Epithelial cell of prostate (primary cell): ENCODE measurements around the gene TBXAS1.
A peak's percentile ranks its signal among the peaks of the same experiment; 100 is the strongest.

Experiments used
- DNase-seq: peaks from one replicate; pipeline ENCODE4 v3.0.0-alpha.2; 2011; ENCODE audit warnings: low read depth, low spot score
- H3K27ac ChIP-seq: fragments of 450-650 bp; 2 replicates; pipeline ENCODE4 v1.5.1; 2017; ENCODE audit warnings: mild to moderate bottlenecking

Gene TBXAS1

GRCh38 chr7:140056431-140057142 lies 227.5 kb downstream of the TBXAS1 start:
- no peak overlapping the region for H3K27ac ChIP-seq
- DNase-seq: no peak

GRCh38 chr7:140057143-140057535 lies 228.1 kb downstream of the TBXAS1 start:
- H3K27ac ChIP-seq: no peak overlapping the region
- DNase-seq: no peak

- no peak for DNase-seq
- H3K27ac ChIP-seq: no peak overlapping the region
These were observed 229.5 kb downstream of the TBXAS1 start for GRCh38 chr7:140058517-140058916.

- H3K27ac ChIP-seq: peak overlapping the region; percentile 59
- DNase-seq: peak; percentile 74
These were observed 230.5 kb downstream of the TBXAS1 start for GRCh38 chr7:140059273-140060242.

- peak overlapping the region; percentile 59 for H3K27ac ChIP-seq
- no peak for DNase-seq
These were observed 231.2 kb downstream of the TBXAS1 start for GRCh38 chr7:140060243-140060630.

GRCh38 chr7:140060788-140061606 lies 231.9 kb downstream of the TBXAS1 start:
- no peak for DNase-seq
- H3K27ac ChIP-seq: peak overlapping the region; percentile 59

GRCh38 chr7:140061607-140061930 lies 232.5 kb downstream of the TBXAS1 start:
- H3K27ac ChIP-seq: no peak overlapping the region

GRCh38 chr7:140062118-140062527 lies 233.1 kb downstream of the TBXAS1 start:
- H3K27ac ChIP-seq: peak overlapping the region; percentile 41
- no peak for DNase-seq

More at GRCh38 chr7:140061607-140061930, 232.5 kb downstream of the TBXAS1 start:
- no peak for DNase-seq

- DNase-seq: peak; percentile 24
- peak within 1 kb of the TSS; percentile 41 for H3K27ac ChIP-seq
These were observed 233.7 kb downstream of the TBXAS1 start, which contains the start of gene PARP12 for GRCh38 chr7:140062528-140063299. PARP12 (minus strand) TSS chr7:140062951; CDS start chr7:140062847, 104 bp downstream.

GRCh38 chr7:140067052-140067451 lies 238.0 kb downstream of the TBXAS1 start:
- H3K27ac ChIP-seq: no peak overlapping the region
- DNase-seq: no peak

- no peak overlapping the region for H3K27ac ChIP-seq
- no peak for DNase-seq
These were observed 239.0 kb downstream of the TBXAS1 start for GRCh38 chr7:140068033-140068432.

- DNase-seq: no peak
- no peak overlapping the region for H3K27ac ChIP-seq
These were observed 240.4 kb downstream of the TBXAS1 start for GRCh38 chr7:140069298-140069949.
